ENCODE results near the gene RFX3.
"Not testable (repeated sequence)": the region's sequence is repeated elsewhere in the genome, so short reads cannot be mapped to it uniquely, and the experiment has no call there.

RFX3 gene

DNA sequence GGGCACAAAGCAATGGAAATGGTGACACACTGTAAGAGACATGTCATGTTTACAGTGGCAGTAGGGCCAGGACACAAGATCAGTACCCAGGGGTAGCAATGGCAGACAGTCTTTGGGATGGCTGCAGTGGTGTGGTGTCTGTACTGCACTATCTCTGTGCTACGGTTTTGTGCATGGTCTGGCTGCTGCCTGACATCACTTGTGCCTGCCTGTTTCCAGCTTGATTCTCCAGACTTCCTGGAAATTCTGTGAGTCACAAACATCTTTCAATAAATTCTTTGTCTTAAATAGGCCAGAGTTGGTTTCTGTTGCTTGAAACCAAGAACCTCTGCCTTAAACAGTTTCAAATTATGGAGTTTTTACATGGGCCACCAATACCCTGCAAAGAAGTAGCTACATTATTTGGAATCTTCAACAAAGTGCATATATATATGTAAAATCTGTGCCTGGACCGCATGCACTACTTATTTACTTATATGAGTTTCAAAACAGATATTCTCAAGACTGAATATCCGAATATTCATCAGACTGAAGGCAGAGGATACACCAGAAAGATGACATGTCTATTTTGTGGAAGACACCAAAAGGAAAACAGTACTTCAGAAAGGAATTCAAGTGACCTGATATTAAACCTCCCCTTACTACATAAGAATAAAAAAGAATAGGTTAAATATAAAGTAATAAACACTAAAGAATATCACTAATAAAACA is 188.1 kb downstream of the RFX3 start:
- DNase-seq: no peak

DNA sequence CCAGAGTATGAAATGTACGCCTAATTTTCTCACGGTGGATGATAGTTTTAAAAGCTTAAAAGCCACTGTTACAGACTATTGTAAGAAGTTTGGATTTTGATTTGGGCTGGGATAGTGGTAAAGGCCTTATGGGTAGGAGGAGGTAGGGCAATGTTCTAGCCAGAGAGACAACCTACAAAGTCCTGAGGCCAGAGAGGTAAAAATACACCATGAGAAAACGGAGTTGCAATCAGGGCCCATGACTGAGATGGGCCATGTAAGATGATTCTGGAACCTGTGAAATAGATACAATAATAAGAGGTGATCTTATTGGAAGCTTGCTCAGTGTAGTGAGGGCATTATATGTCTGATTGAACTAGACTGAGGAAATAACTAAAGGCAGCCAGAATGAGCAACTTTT is 188.8 kb downstream of the RFX3 start:
- no peak for DNase-seq

DNA sequence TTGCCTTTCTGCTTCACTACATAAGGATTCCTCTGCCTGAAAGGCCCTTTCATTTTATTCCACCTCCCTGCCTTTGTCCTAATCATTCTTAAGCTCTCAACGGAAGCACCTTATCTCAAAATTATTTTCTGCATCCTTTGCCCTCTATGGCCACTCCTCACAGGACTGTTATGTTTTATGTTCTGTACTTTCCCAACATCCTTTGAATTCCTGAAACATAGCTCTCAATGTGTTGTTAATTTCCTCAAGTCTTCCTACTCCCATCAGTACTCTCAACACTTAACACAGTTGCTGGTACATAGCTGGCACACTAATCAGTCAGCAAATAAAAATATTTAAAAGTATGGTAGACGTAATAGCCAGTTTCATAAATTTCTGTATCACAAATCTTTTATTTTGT is 193.0 kb downstream of the RFX3 start:
- no peak for DNase-seq

DNA sequence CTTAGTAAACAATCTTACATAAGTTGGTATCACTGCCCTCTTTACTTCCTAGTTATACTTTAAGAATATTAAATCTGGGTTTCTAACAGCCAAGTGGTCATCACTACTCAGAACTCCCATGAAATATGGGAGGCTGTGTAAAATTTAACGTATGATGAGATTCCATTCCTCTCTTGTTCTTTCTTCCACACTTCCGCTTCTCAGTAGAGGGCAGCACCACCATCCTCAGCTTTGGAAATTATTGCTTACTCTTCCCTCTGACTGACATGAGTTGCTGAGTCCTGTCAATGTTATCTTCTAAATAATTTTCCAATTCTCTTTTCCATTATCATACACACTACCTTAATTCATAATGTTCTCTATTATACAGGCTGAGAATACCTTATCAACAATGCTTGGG is 194.0 kb downstream of the RFX3 start:
- DNase-seq: no peak

DNA sequence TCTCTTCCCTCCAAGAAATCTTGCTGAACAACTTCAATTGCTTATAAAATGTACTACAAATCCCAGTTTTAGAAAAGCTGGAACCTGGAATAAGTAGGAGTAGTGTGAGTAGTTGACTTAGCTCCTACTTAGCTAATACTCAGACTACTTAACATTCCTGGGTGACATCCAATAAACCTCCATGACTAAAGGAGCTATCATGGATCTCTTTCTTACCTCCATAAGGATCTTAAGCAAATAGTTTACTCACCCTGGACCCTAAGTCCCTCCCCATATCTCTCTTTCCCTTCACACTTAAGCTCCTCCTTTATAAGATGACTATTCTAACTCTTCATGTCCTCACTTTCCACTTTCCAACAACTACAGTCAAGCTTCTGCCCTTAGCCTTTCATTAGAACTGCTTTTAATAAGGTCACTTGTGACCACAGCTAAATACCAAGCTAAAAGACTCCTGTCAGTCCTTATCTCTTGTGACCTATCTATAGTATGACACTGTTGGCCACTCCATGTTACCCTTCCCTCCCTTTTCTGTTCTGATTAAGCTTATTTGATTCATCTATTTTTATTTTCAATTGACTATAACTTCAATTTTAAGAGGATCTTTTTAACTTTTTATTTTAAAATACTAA is 194.9 kb downstream of the RFX3 start:
- no peak for DNase-seq

DNA sequence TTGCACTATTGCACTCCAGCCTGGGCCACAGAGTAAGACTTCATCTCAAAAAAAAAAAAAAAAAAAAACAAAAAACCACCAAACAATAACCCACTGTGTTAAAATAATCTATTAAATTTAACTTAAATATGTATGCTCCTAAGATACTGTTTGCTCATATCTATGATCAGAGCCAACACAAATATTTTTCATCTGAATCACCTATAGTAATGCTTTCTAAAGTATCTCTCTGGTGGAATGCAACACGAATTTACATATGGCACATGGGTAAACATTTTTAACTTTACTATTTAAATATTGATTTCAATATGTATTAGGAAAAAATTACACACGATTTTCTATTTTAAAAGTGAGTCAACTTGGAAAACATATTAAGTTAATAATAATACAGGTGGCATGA is 196.4 kb downstream of the RFX3 start:
- no peak for DNase-seq

DNA sequence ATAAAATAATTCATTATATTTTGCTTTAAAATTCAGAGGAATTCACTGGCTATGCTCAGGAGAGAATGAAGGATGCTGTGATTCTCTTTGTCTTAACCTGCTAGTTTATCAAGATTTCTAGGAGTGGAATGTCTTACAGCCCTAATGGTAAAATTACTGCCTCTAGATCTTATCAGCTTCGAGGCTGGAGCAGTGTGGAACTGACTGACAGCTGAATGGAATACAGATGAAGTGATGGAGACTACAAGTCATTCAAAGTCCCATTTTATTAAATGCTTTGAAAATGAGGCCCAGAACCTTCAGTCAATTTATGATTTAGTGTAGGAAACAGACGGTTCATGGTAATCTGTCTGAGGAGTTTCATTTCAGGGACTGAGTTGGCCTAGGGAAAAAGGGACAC is 202.1 kb downstream of the RFX3 start:
- no peak for DNase-seq

DNA sequence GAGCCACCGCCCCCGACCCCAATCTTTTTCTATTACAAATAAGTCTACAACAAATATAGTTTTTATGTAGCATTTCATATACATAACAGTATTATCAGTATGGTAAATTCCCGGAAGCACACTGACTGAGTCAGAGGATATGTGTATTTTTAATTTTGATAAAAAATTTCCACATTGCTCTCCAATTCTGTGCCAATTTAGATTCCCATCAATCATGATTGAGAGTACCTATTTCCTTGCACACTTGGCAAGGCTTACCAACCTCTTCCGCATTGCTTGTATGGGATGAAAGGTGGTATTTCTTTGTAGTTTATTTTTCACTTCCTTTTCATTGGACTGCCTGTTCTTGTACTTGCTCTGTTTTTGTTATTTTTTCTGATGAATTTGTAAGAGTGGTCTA is 204.6 kb downstream of the RFX3 start:
- DNase-seq: no peak

DNA sequence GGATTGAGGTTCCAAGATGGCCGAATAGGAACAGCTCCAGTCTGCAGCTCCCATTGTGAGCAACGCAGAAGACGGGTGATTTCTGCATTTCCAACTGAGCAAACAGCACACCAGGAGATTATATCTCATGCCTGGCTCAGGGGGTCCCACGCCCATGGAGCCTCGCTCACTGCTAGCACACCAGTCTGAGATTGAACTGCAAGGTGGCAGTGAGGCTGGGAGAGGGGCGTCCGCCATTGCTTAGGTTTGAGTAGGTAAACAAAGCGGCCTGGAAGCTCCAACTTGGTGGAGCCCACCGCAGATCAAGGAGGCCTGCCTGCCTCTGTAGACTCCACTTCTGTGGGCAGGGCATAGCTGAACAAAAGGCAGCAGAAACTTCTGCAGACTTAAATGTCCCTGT is 213.2 kb downstream of the RFX3 start:
- not testable (repeated sequence) for DNase-seq

DNA sequence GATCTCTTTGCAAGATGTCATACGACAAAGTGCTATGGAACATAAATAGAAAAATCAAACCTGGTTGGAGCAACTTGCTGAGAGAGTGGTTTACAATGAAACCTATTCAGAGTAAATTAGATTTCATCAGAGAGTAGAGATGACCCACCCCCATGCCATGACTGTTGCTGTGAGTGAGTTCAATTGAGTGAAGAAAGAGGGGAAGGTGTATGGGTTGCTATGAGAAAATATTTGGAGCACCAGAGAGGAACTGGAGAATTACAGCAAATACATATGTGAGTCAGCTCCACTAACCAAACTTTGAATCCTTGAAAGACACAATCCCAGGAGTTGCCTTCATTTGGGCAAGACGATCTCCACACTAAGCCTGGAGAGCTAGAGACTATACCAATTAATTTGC is 217.2 kb downstream of the RFX3 start:
- DNase-seq: no peak

DNA sequence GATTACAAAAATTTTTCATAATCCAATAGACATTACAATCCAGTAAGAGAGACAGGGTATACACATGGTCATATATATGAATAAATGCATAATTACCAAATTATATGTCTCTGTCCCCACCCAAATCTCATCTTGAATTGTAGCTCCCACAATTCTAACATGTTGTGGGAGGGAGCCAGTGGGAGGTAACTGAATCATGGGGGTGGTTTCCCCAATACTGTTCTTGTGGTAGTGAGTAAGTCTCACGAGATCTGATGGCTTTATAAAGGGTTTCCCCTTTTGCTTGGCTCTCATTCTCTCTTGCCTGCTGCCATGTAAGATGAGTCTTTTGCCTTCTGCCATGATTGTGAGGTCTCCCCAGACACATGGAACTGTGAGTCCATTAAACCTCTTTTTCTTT is 221.4 kb downstream of the RFX3 start:
- not testable (repeated sequence) for DNase-seq

DNA sequence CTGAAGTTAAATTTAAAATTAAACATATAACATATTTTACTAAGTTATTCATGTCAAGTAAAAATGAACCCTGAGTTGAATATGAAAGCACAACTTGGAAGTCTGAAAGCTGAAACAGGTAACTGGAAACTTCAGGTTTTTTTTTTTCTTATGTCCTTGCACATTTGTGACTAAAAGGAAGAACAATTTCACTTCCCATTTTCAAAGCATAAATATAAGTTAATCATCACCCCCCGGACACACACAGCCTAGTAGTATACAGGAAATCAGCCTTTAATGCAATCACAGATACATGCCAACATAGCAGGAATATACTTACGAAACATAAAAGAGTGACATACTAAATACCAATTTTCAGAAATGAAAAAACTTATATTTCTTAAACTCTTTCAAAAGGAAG is 225.9 kb downstream of the RFX3 start:
- DNase-seq: no peak

DNA sequence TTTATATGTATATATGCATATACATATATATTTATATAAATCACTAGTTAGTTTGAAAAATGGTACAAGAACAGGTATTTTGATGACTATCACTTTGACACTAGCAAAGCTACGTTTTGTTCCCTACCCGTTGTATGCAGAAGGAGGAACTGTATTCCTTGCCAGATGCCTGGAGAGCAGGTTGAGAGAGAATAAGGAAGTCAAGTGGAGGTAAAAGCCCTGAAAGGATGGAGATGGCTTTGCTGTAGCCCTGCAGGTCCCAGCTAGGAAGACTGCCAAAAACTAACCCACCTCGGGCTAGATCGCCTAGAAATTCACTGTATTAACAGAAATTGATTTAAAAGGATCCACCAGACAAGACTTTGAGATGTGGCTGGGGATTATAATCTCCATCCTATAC is 229.3 kb downstream of the RFX3 start:
- DNase-seq: no peak

DNA sequence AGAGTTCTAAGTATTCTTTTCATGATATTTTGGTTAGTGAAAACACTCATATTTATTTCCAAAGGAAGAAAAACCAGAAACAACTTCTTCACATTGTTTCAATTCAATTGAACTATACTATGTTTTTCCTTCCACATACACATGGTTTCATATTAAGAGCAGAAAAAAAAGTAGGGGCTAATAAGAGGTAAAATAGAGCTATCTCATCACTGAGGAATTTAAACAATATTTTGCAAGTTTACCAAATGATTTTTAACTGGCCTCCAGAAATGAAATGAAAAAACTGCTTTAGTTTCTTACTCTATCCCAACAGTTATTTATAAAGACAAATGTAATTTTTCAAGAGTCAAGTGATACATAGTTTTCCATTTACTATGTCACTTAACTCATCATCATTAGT is 233.5 kb downstream of the RFX3 start:
- DNase-seq: no peak

DNA sequence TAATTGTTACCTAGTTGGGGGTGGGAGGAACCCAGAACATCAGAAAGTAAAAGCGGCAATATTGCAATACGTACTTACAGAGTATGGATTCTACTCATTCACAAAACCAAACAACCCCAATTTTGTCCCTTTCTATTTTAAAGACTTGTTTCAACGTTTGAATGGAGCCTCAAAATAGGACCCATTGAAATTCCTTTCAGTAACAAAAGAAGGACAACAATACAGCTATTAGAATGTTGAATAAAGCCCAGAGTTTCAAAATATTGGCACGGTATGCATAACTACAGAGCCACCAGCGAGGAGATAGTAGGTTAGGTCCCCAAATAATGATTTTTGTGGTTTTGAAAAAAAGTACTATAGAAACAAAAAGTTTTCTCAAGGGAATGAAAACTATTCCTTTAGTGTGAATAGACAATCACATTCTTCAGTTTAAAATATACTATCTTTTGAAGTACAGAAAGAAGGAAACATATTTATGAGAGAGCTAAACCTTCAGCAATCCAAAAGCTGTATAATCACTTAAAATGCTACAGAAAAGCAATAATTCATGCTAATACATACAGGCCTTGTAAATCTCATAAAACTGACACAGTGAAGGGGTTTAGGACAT is 235.5 kb downstream of the RFX3 start:
- no peak for DNase-seq

DNA sequence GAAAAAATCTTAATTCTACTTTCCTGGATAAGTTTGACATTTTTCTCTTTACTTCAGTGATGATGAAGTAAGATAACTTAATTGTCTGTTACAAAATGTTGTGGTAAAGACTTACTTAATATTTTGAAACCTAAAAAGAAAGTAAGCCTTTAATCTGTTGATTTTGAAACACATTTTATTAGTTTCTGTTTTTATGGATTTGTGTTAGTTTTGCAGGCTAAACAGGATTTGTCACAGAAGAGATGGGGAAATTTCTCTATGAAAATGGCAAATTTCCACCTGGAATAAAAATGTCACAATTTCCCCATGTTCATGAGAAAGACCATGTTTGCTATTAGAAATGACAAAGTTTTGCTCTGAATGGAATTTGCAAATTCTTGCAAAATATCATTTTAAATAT is 237.1 kb downstream of the RFX3 start:
- no peak for DNase-seq

DNA sequence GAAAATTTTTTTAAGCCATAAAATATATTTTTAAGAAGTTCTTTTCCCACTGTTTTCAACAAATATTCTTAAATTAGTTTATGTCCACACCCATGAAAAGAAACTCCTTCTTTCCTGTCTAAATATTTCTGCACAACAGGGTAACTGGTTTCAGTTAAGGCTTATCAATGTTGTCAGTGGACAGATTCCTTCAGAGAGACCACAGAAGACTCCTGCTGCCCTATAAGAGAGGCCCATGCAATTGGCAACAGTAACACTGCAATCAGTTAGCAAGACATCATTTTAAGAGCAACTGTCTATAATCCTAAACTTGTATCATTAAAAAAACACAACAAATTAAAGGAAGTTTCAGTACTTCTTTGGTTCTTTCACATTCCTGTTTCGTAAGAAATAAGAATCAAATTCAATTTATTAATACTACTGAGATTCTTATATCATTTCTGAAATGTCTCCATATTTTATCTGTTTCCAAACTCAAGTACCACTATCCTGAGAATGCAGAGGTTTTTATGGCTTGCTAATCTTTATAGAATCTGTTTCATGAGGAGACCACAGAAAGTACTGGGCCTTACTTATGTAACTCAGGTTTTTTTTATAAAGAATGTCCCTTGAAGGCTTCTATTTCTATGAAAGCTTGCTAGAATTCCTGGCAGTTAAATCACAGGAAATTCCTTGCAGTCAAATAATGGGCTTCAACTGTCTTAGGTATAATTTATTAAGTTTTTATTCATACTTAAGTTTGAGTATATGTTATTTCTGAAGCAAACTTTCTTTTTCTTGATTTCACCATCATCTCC is 240.2 kb downstream of the RFX3 start:
- no peak for DNase-seq

DNA sequence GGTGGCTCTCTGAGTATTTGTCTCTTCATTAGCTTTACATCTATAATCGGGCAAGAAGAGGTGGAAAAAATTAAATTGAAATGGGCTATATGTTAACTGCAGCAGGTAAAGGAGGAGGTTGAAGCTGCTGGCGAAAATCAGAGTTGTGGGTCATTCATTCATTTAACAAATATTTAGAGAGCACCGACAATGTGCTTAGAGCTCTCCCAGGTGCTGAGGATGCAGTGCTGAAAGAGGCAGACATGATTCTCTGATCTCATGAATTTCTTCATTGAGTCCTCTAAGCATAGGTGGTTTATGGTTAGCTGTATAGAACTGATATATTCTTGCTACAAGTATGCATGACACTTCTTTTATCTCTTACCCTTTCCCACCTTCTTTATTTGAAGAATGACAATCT is 243.4 kb downstream of the RFX3 start:
- no peak for DNase-seq

DNA sequence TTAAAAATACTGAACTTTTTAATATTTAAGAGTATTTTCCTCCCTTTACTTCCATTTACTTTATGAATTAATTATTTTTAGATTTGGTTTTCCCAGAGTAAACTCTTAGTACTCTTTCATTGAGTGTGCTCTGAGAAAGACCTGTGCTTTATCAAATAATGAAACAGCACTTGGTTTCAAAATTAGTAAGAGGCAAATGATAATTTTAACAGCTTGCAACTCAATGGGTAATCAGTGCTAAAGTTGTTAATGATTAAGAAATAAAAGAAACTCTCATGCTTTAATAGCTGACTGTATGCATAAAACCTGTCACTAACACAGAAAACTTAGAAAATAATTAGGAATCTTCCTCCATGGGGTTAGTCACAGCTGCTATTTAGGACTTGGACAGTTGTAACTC is 244.4 kb downstream of the RFX3 start:
- DNase-seq: no peak

DNA sequence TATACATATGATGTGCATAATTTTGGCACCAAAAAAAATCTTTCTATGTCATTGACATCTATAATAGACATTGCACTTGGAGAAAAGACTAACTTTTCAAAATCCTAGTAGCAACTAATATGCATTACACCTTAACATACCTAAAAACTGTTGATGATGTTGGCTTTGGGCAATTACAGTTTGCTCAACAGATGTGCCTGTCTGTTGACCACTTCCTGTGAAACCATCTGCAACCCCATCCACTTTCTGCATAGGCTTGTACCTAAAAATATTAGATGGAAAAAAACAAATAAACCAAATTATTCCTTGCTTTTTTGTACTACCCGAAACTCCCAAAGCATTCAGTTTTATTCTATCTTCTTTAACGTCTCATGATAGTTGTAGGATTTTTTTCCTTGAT is 248.6 kb downstream of the RFX3 start:
- DNase-seq: no peak

DNA sequence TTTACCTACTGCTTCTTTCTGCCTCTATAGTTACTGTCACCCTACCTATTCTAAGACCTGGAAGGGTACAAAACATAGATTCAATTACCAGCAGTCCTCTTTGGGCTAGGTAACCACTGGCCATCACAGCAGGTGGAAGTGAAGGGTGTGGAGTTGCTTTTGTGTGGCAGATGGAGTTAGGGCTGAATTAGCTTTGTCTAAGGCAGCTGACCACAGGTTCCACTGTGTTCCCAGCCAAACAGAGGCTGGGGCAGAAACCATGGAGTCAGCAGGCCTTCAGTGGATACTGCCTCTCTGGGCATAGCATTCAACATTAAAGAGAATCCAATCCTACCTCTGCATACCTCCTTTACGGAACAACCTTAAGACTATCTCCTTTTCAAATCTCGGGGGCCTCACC is 254.2 kb downstream of the RFX3 start:
- no peak for DNase-seq

DNA sequence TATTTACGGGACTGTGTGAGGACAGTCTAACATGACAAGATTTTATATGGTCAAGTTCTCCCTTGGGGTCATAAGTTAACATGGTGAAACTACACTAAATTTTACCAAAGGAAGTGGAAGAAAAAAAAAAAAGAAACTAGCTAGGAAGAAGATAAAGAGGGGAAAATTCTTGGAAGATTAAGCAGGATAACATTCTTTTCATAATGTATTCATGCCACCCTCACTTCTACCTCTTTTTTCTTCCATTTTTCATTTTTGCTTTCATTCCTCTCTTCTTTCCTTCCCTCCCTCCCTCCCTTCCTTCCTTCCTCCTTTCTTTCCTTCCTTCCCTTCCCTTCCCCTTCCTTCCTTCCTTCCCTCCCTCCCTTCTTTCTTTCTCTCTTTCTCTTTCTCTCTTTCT is 254.6 kb downstream of the RFX3 start:
- no peak for DNase-seq

DNA sequence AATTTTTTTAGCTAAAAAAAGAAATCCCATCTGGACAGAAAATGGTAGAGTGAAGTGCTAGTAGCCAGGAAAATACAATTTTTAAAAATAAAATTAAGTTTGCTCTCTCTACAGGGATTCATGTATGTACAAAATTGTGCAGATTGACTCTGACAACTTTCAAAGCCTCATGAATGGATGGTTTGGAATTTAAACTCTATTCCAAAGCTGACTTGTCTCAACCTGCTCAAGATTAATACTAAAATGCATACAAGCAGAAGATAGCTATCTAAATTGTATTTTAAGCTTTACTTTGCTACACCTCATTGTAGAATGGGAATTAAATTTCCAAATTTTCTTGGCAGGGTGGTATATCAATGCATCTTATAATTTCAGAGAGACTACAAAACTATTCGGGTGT is 257.6 kb downstream of the RFX3 start:
- no peak for DNase-seq

DNA sequence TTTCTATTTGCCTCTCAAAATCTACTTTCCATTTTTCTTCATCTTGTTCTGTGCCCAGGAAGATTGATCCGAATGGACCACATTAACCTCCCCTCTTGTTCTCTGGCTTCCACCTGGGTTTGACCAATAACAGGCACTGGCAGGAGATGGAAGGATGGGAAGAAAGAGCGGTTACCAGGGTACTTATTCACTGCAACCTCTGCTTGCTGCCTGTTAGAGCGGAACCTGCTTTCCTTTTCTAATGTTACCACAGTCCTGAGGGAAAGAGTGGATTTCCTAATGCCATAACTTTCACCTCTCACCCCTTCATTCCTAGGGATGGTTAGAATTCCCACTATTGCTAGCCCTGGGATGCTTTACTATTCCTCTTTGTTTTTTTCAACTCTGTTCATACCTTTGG is 262.1 kb downstream of the RFX3 start:
- no peak for DNase-seq
